Measurements from ENCODE around the gene NFIA.

GRCh38 chr1:61447968-61448430 lies 365.6 kb downstream of the NFIA start:
- TF ChIP-seq YY1 (IDR thresholded peaks at IDR 0.05; ENCODE audit: low read depth) (no peak), REST (IDR thresholded peaks at IDR 0.05; ENCODE audit: low read depth) (no peak), EP300 (IDR thresholded peaks at IDR 0.05; ENCODE audit: borderline replicate concordance) (no peak), MAX (IDR thresholded peaks at IDR 0.05) (no peak), EGR1 (IDR thresholded peaks at IDR 0.05) (no peak), TAF1 (IDR thresholded peaks at IDR 0.05; ENCODE audit: low read depth) (no peak), CREB1 (IDR thresholded peaks at IDR 0.05; ENCODE audit: low read depth) (no peak), CEBPB (IDR thresholded peaks at IDR 0.05) (no peak), RAD21 (IDR thresholded peaks at IDR 0.05; ENCODE audit: low read depth) (no peak), TEAD4 (IDR thresholded peaks at IDR 0.05) (no peak), FOXM1 (IDR thresholded peaks at IDR 0.05; ENCODE audit: borderline replicate concordance, low read depth) (no peak)

All from Ishikawa (cell line).